Right renal cortex interstitium (tissue), 3 donors: ENCODE data around the gene TBL3. TPM values are rescaled to one million over a fixed set of nuclear protein-coding genes. Genes with fewer than 3 reads are reported as not detected.
"Not testable (repeated sequence)": the region's sequence is repeated elsewhere in the genome, so short reads cannot be mapped to it uniquely, and the experiment has no call there.

Source experiments
- DNase-seq, 3 donors: peaks; one replicate each; pipeline ENCODE4 v3.0.0-alpha.2; 2013; ENCODE audit warnings: low read depth in 3 of 3, low spot score in 2 of 3
- polyA plus RNA-seq, 3 donors: library from polyadenylated mRNA; unstranded; fragments of 120-200 nt; gene quantifications; one replicate each; pipeline ENCODE4 v1.2.1, GENCODE V29; 2013; ENCODE audit not compliant: insufficient read length in 3 of 3

Gene TBL3
- polyA plus RNA-seq, 3 donors: 27.4 to 34.3 (median 32.0) TPM

DNA sequence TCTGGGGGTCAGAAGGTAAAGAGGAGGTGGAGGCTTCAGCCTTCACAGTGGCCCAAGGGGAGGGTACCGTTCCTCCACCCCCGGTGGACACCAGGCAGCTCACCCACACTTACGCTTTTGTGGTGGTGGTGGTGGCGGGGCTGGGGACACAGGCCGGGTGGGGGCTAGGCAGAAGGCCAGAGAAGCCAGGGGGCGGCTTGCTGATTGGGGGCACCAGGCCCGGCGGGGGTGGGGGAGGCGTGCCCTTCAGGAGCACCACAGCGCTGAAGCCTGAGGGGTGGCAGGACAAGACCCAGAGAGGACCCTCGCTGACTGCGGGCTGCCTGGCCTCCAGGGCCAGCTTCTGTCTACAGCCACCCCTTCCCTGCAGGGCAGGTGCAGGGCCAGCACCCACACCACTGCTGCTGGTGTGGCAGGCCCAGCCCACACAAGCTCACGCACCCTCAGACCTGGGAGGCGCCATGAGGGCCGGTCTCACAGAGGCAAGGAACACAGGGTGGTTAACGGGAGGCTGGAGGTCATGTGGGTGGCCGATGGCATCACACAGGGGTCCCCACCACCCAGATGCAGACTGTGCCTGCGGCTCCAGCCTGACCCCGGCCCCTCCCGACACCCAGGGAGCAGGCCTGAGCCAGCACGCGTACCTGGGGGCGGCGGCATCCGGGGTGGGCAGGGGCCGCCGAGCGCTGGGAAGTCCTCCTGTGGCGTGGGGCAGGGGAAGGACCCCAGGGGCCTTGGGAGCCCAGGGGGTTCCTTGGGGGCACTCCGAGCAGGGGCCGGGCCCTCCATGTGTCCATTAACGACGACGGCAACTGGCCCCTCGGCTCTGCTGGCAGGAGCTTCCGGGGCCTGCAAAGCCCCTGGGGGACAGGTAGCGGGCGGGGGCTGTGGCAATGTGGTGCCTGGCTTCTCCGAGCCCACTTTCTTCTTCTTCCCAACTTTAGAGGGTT, 27.3 kb downstream of the TBL3 start:
- no peak for DNase-seq

DNA sequence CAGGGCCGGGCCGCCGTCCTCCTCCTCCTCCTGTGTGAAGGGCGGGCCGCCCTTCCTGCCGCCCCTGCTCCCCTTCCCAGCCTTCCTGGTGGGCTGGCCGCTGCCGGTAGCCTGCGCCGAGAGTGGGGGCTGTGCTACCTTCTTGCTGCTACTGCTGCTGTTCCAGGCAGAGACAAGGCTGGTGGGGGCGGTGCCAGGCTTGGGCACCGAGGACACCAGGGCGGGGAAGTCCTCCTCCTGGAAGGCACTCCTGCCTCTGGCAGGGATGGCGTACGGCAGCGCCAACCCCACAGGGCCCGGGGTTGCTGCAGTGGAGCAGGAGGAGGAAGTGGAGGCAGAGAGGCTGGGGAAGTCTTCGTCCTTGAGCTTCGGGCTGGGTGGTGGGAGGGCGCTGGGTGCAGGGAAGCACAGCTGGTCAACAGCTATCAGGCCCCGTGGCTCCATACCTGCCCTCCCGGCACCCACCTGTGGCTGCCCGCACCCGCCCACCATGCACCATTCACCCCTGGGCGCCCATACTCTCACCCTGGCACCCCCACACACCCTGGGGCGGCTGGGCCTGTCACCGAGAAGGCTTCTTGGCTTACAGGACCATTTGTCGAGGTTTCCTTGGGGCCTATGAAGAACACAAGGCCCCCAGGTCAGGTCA, 28.1 kb downstream of the TBL3 start:
- DNase-seq: no peak

DNA sequence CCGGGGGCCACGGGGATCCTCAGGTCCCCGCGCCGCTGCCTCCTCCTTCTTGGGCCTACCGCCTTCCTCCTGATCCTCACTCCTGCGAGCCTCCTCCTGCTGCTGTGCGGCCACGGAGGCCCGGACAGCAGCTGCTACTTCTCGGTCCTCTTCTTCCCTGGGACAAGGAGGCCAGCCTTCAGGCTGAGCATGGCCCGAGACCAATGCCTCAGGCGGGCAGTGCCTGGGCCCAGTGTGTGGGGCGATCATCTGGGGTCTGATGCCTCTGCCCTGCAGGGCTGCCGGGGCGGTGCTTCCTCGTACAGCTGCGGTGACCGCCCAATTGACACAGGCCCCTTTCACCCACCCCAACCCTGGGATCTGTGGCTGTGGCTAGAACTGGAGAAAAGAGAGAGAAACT, 29.2 kb downstream of the TBL3 start:
- no peak for DNase-seq

DNA sequence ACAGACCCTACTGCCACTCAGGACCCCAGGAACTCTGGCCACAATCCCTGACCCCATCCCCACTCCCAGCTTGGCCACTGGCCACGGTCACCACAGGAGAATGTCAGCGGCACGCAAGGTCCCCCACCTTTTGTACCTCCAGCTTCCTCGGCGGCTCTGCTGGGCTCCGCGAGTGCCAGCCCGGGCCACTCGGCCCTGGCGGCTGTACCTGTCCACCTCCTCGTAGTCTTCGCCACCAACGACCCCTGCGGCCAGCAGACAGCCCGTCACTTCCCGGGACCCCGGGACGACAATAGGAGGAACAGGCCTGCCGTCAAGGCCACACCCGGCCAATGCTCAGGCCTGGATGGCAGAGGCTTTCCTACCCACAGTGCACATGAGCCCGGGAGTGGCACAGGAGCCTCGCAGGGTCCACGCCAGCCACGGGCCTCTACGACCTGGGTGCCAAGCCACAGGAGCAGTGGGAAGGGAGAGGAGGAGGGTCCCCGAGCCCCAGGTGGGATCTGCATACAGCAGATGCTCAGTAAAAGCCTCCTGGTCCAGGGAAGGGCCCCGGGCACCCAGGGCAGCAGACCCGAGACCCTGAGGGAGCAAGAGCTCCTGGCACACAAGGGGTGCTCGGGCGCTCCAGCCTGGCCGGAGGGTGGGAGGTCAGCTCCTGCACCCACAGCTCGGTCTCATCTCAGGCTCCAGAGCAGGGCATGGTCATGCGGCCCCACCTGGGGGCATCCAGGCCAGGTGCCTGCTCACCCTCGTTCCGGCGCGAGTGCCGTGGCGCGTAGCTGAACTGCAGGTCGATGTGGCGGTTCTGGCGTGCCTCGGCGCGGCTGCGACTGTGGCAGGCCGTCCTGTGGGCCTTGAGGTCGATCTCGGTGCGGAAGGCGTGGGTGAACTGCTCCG, 29.9 kb downstream of the TBL3 start:
- no peak for DNase-seq

DNA sequence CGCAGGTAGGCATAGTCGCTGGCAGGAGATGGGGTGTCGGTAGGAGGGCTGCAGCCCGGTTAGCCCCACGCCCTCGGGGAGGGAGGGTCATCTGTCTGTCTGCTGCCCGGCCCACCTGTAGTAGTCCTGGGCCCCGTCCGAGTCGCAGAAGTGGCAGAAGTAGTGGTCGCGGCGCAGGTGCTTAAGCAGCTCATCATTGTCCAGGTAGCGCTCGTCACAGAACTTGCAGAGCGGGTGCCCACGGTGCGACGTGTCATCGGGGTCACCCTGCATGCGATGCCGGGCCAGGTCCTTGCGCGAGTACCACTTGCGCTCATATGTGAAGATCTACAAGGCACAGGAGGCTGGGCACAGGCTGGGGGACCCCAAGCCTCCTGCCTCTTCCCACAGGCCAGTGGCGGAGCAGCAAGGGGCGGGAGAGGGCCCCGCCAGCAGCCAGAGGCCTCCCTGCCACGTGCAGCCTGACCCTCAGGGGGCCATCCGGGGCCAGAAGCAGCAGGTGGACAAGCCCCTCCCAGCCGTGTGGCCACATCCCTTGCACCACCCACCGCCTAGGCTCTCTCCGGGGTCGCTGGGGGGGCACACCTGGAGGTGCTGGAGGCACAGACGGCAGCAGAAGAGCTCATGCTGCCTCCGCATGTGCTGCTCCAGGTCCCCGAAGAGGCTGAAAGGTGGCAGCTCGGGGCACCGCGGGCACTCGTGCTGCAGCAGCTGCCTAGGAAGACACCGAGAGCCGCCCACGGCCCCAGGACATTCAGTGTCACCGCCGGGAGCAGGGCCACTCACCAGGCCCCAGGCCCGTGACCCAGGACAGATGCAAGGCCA, 30.8 kb downstream of the TBL3 start:
- no peak for DNase-seq

DNA sequence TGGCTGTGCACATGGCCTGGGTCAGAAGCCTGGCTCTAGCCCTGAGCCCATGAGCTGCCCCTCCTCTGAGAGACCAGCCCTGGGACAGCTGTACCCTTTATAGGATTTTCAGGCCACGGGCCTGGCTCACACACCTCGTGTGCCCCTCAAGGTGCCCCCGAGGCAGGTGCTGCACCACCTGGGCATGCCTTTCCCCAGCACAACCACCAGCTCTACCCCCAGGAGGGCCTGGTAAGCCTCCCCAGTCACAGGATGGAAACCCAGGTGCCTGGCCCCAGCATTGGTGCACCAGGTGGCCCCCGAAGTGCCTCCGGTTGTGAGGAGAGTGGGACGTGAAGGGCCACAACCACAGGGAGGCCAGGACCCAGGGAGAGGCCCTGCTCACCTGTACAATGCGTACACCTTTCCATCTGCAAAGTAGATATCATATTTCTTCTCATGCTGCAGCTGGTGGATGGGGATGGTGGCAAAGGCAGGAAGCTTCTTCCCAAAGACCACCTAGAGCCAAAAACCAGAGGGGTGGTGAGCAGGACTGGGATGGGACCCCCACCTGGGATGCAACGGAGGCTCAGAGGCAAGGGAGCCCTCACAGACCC, 31.5 kb downstream of the TBL3 start:
- DNase-seq: no peak

DNA sequence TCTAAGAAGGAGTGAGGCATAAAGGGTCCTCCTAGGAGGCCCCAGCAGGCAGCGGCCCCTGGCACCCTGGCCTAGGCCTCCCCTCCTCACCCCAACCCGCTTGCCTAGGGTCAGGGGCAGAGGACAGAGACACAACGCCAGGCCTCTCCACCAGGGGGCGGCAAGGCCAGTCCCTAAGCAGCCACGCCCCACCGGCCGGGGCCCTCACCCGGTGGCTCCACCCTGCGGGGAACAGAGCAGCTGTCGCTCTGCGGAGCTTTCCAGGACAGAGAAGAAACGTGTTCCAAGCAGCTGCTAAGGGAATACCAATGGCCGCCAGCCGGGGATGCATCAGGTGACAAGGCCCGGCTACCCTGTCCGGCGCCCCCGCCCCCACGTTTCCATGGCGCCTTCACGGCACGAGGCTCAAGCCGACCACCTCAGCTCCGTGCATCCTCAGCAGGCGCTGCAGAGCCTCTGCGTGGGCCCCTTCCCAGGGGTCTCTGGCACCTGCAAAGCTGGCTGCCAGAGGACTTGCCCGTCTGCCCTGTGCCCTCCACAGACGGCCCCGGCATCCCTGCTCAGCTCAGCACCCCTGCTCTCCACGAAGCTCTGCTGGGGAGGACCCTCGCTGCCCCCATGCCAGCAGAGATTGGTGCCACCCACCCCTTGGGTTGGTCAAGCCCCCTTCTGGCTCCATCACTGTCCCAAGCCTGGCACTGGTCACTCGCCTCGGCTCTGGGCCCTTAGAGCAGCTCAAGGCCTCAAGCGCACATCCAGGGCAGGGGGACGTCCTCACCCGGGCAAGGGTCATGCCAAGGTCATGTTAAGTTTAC, 32.2 kb downstream of the TBL3 start:
- DNase-seq: peak in 1 of 3 donors; percentile 66

DNA sequence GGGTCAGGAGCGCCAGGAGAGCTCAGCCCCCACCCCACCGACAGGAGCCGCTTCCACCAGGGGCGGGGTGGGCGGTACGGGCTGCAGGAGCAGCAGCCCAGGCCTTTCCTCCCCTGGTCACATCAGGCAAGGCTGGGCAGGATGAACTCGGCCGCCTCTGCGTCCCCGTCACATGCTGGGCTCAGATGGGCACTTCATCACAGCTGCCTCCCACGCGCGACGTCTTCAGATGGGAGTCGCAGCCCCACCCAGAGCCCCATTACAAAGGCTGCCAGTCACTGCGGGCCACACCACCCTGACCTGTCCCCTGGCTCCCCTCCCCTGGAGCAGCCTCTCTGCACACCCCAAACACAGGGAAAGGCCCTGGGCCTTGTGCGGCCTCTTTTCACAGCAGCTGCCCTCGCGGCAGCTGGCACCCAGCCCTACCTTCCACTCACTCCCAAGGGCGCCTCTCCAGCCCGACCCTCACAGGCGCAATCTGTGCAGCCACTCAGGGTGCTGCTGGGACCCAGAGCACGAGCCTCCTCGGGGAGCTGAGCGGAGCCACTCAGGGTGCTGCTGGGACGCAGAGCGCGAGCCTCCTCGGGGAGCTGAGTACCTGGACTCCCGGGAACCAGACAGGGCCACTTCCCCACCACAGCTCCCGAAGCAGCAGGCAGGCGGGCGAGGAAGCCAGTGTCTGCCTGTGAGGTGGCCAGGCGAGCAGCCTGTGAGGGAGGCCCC, 33.1 kb downstream of the TBL3 start:
- no peak for DNase-seq

DNA sequence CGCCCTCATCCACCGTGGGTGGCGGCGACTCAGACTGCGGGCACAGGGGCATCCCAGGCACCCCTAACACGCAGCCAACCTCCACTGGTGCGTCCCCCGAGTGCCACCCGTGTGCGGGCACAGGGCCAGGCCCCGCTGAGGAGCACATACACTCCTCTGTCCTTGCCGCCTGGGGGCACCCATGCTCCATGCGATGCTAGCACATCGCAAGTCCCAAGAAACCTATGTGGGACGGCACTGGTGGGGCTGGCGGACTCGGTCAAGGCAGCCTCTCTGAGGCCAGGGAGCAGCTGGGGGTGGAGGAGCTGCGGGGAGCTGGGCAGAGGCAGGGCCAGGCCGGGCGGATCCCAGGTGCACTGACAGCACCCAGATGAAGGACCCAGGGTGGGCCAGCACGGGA, 33.8 kb downstream of the TBL3 start:
- DNase-seq: no peak

DNA sequence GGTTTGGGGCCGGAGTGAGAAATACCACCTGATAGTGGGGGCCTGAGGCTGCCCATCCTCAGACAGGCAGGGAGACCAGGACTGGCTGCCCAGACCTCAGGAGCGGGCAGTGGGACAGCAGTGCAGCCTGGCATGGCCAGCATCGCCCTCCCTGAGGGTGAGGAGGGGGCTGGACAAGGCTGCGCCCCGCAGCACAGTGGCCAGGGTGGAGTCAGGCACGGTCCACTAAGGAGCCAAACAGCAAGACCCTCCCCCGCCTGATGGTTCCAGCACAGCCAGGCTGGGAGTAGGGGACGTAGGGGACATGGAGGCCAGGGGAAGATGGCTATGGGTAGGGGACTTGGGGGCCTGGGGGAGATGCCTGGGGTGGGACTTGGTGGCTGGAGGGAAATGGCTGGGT, 34.5 kb downstream of the TBL3 start:
- no peak for DNase-seq

DNA sequence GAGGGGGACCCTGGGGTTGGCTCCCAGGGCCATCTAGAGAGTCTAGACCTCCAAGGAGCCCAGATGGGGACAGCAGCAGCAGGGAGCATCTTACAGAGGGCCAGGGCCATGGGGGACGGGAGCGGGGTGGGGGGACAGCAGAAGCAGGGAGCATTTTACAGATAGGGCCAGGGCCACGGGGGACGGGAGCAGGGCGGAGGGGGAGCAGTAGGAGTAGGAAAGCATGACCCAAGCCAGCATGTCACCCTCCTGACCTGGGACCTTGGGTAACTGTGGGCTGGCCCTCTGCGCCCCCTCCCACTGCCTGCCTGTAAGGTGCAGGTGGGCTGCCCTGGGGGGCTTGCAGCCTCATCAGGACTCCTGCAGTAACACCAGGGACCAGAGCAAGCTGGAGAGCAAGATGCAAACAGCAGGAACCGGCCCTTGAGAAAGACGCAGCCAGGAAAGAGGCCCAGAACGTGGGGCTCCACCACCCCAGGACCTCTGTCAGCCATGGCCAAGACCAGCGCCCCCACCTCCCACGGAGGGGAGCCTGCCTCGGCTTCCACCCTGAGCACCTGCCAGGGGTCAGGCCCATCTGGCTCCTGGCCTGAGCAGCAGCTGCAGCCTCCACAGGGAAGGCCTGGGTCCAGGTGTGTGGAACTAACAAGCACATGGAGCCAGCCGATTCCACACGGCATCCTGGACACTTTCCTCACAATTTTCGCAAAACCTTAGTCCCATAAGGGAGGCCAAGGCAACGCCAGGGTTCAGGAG, 35.4 kb downstream of the TBL3 start:
- no peak for DNase-seq

DNA sequence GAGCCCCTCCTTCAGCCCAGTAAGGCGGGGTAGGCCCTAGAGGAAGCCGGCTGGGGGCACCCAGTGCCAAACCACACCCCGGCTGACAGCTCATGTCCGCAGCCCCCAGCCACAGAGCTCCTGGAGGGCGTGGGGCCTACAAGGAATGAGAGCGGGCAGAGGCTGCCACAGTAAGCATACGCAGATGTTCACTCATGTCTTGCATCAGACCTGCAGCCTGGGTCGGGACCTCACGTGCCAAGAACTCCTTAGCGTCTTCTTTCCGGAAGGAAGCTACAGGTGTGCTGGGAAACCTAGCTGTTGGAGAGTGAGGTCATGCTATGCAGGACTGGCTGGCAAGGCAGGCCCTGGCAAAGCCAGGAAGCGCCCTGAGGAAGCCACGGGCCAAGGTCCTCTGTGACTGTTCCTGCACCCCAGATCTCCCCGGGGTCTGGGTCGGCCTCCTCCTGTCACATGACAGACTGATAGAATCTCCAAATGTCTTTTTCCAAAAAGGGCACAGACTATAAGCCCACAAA, 36.2 kb downstream of the TBL3 start:
- DNase-seq: no peak

DNA sequence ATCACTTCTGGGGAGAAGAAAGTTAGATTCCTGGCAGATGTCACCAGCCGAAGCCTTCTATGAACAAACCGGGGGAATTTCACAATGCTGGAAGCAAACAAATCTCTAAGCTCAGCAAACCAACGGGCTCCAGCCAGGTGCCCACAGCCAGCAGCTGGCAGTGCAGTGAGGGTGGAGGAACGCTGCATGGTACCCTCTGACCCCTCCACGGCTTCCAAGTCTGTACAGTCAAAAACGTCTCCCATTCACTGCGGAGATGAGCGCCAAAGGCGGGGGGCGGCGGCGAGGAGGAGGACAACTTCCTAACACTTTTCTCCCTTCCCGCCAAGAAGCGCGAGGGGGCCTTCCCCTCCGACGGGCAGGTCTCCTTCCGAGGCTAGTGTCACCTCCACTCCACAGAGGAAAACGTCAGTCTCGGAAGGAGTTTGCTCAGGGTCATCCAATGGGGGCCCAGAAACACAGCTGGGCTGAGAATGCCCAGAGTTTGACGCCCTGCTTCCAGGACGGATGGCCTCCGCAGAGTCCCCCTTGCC, 36.8 kb downstream of the TBL3 start:
- no peak for DNase-seq

DNA sequence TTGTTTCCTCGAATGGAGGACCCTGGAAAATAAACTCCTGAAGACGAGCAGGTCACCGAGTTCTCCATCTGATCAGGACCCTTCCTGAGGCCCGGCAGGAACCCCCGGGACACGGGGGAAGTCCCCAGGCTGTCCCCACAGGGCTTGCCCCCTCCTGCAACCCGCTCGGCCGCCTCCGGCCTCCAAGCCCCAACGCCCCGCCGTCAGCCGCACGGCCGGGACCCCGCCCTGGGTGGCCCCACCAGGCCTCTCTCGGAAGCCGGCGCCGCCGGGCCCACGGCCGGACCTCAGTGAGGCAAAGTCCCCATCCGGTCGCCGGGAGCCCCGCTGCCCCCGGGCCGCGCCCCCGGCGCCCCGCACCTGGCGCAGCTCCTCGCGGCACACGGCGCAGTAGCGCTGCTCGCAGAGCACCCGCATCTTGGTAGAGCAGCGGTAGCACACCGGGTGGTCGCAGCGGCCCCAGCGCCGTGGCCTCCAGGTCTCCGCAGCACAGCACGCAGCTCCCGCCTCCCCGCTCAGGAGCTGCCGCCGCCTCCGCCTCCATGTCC, 37.4 kb downstream of the TBL3 start:
- DNase-seq: no peak

DNA sequence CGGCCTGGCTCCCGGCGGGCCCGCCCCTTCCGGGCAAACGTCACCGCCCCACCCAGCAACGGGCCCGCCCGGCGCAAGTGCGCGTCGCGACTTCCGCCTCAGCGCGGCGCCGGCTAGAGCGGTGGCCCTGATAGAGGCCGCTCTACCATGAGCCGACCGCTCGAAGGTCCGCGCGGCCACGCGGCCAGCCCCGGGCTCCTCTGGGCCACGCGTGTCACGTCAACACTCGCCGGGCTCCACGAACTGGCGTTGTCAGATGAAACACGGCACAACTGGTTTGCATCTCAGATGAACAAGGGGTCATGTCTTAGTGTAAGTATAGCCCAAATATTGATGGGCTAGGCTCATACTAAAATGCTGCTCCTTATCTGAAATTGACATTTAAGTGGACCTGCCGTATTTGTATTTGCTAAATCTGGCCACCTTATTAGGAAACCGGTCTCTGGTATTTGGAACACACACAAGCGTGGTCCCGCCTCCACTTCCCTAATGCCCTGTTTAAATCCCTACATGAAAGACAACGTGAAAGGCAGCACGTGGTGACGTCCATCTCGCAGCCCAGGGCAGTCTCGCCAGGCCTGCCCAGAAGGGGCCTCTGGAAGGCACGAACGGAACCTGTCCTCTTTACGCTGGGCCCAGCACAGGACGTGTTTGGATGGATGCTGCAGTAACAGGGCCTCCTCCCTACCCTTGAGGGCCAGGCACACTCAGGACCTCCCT, 38.1 kb downstream of the TBL3 start, which contains the start of gene ZNF598:
ZNF598 (minus strand) TSS at position 31 of the 720 bp plus-strand sequence.
- DNase-seq: peak in 1 of 3 donors; percentile 75

DNA sequence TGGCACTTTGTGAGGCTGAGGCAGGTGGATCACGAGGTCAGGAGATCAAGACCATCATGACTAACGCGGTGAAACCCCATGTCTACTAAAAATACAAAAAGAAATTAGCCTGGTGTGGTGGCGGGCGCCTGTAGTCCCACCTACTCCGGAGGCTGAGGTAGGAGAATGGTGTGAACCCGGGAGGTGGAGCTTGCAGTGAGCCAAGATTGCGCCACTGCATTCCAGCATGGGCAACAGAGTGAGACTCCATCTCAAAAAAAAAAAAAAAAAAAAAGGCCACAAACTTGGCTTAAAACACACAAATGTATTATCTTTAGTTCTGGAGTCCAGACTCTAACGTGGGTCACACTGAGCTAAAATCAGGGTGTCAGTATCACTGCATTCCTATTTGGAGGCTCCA, 39.9 kb downstream of the TBL3 start:
- DNase-seq: not testable (repeated sequence)
